HepG2 (cell line): Measurements from ENCODE around the gene FKBP5. TPM values are rescaled to one million over a fixed set of nuclear protein-coding genes. Genes with fewer than 3 reads are reported as not detected.

Source experiments
- ATAC-seq: fragments of 200-7000 bp; cut with Tn5 transposase; 3 replicates; pipeline ENCODE4 v1.9.1; 2020; ENCODE audit warnings: mild to moderate bottlenecking, moderate library complexity
- BruUV-seq: library from RNA; stranded (reverse); fragments of 400-500 nt; replicated peaks from 2 replicates; lab custom pipeline; 2021; lab: Mats Ljungman, UMichigan
- CTCF ChIA-PET: fragments of 300-600 bp; formaldehyde crosslinking; extraction: SDS; loops from one replicate; lab custom pipeline; 2021; ENCODE audit warnings: low total read pairs, inconsistent platforms, low intra/inter-chr PET ratio; lab: Yijun Ruan, JAX
- POLR2A ChIA-PET: fragments of 350-600 bp; sonication (Branson Sonifier 250); formaldehyde crosslinking; loops from one replicate; lab custom pipeline; 2020; ENCODE audit warnings: antibody characterized with exemption, inconsistent platforms; lab: Yijun Ruan, JAX
- DNase-seq: peaks from one replicate; pipeline ENCODE4 v3.0.0-alpha.2; 2015; ENCODE audit warnings: low spot score
- FAIRE-seq: peaks from 3 replicates; lab custom pipeline; 2011; peaks lifted over from hg19 to GRCh38; lab: Jason Lieb, UNC
- H2AFZ ChIP-seq: one replicate; pipeline ENCODE4 v1.6.1; 2011; ENCODE audit warnings: low read length, inconsistent platforms
- H3K27ac ChIP-seq: fragments of 300-600 bp; 3 replicates; pipeline ENCODE4 v1.8.0; 2011; ENCODE audit warnings: mixed run types, mild to moderate bottlenecking, mixed read lengths, low read length, inconsistent platforms; ENCODE audit not compliant: insufficient read depth; ENCODE audit errors: extremely low read length
- H3K27me3 ChIP-seq, 2 experiments: fragments of 200-600 bp in 1 of 2; 2 replicates in 1 of 2; 3 replicates in 1 of 2; pipeline versions ENCODE4 v1.6.0 to v1.8.0; 2011; ENCODE audit warnings: low read length in 2 of 2, mild to moderate bottlenecking in 2 of 2, moderate library complexity in 2 of 2, inconsistent platforms in 1 of 2; ENCODE audit not compliant: insufficient read depth in 2 of 2, control insufficient read depth in 1 of 2
- H3K36me3 ChIP-seq, 2 experiments: fragments of 200-600 bp in 1 of 2; replicated peaks in 1 of 2; 2 replicates in 1 of 2; 3 replicates in 1 of 2; pipeline versions ENCODE4 v1.5.1 to v1.8.0; 2011; ENCODE audit warnings: low read length in 2 of 2, inconsistent platforms in 1 of 2; ENCODE audit not compliant: insufficient read depth in 2 of 2, control insufficient read depth in 1 of 2
- H3K4me1 ChIP-seq: 2 replicates; pipeline ENCODE4 v1.5.1; 2012; ENCODE audit warnings: low read length, inconsistent platforms; ENCODE audit not compliant: insufficient read depth
- H3K4me2 ChIP-seq: 2 replicates; pipeline ENCODE4 v1.6.0; 2011; ENCODE audit warnings: low read depth, low read length, inconsistent platforms
- H3K4me3 ChIP-seq, 3 experiments: fragments of 200-600 bp in 1 of 3; sonication (generic), shearing (Covaris generic) in 1 of 3; replicated peaks in 1 of 3; 2 replicates each; pipeline ENCODE4 v1.5.1; 2011 to 2016; ENCODE audit warnings: low read length in 3 of 3, inconsistent platforms in 2 of 3, low read depth in 2 of 3, mild to moderate bottlenecking in 2 of 3, control low read depth in 1 of 3, mixed read lengths in 1 of 3; ENCODE audit not compliant: insufficient read depth in 1 of 3
- H3K79me2 ChIP-seq: one replicate; pipeline ENCODE4 v1.6.1; 2011; ENCODE audit warnings: low read length, inconsistent platforms; ENCODE audit not compliant: insufficient read depth
- H3K9ac ChIP-seq: 2 replicates; pipeline ENCODE4 v1.6.0; 2011; ENCODE audit warnings: mild to moderate bottlenecking, low read depth, low read length, inconsistent platforms; ENCODE audit not compliant: insufficient read depth
- H3K9me3 ChIP-seq: 2 replicates; pipeline ENCODE4 v1.5.1; 2012; ENCODE audit warnings: mild to moderate bottlenecking, low read length
- H4K20me1 ChIP-seq: 2 replicates; pipeline ENCODE4 v1.6.0; 2011; ENCODE audit warnings: inconsistent platforms, mild to moderate bottlenecking, low read length, moderate library complexity; ENCODE audit not compliant: insufficient read depth
- HES4 ChIP-seq: sonication (generic); formaldehyde crosslinking; IDR thresholded peaks from 2 replicates; pipeline ENCODE4 v1.9.0; 2021; ENCODE audit warnings: mild to moderate bottlenecking, missing genetic modification reagents, borderline replicate concordance
- HNRNPUL1 ChIP-seq: fragments of 200-400 bp; formaldehyde crosslinking; IDR thresholded peaks from 2 replicates; pipeline ENCODE4 v1.6.1; 2017; ENCODE audit warnings: low read depth, mild to moderate bottlenecking, low read length, moderate library complexity
- KLF13 ChIP-seq: sonication (generic); formaldehyde crosslinking; IDR thresholded peaks from 2 replicates; pipeline ENCODE4 v1.4.0; 2020; ENCODE audit warnings: mild to moderate bottlenecking, missing genetic modification reagents
- KLF9 ChIP-seq: IDR thresholded peaks from 2 replicates; pipeline ENCODE4 v1.6.1; 2016; ENCODE audit warnings: low read depth
- NFE2L2 ChIP-seq: fragments of 150-350 bp; IDR thresholded peaks from 2 replicates; pipeline ENCODE4 v1.6.1; 2014; ENCODE audit warnings: low read length
- RCOR2 ChIP-seq: IDR thresholded peaks from 2 replicates; pipeline ENCODE4 v1.6.1; 2016; ENCODE audit warnings: missing biosample characterization, missing genetic modification reagents
- SIN3B ChIP-seq: fragments of 150-350 bp; IDR thresholded peaks from 2 replicates; pipeline ENCODE4 v1.6.1; 2014; ENCODE audit warnings: low read length
- SMAD3 ChIP-seq: sonication (generic); formaldehyde crosslinking; IDR thresholded peaks from 2 replicates; pipeline ENCODE4 v1.4.0; 2020; ENCODE audit warnings: missing genetic modification reagents
- SRSF4 ChIP-seq: fragments of 200-400 bp; formaldehyde crosslinking; IDR thresholded peaks from one replicate; pipeline ENCODE4 v1.6.1; 2018; ENCODE audit warnings: mild to moderate bottlenecking, low read depth, low read length, moderate library complexity; ENCODE audit not compliant: poor library complexity, severe bottlenecking
- THYN1 ChIP-seq: sonication (generic); formaldehyde crosslinking; IDR thresholded peaks from 2 replicates; pipeline ENCODE4 v1.8.1; 2023; ENCODE audit warnings: low read depth, mild to moderate bottlenecking, moderate library complexity, missing genetic modification reagents, borderline replicate concordance
- ZBTB7B ChIP-seq: sonication (generic); formaldehyde crosslinking; IDR thresholded peaks from 2 replicates; pipeline ENCODE4 v1.4.0; 2020; ENCODE audit warnings: missing genetic modification reagents
- ZEB1 ChIP-seq: IDR thresholded peaks from 2 replicates; pipeline ENCODE4 v1.6.1; 2012; ENCODE audit warnings: mild to moderate bottlenecking, low read depth, inconsistent platforms; ENCODE audit not compliant: insufficient replicate concordance
- ZMYM3 ChIP-seq: sonication (generic); formaldehyde crosslinking; IDR thresholded peaks from 2 replicates; pipeline ENCODE4 v1.5.1; 2020; ENCODE audit warnings: mild to moderate bottlenecking, missing genetic modification reagents
- ZNF484 ChIP-seq: sonication (generic); formaldehyde crosslinking; IDR thresholded peaks from 2 replicates; pipeline ENCODE4 v1.5.1; 2020; ENCODE audit warnings: mild to moderate bottlenecking, low read depth, missing genetic modification reagents, borderline replicate concordance
- ZNF546 ChIP-seq: sonication (generic); formaldehyde crosslinking; conservative IDR thresholded peaks from 2 replicates; pipeline ENCODE4 v1.8.1; 2023; ENCODE audit warnings: mild to moderate bottlenecking, missing genetic modification reagents
- ZNF660 ChIP-seq: sonication (generic); formaldehyde crosslinking; IDR thresholded peaks from 2 replicates; pipeline ENCODE4 v1.5.1; 2020; ENCODE audit warnings: mild to moderate bottlenecking, low read depth, missing genetic modification reagents, borderline replicate concordance
- ZNF768 ChIP-seq: sonication (generic); formaldehyde crosslinking; IDR thresholded peaks from 2 replicates; pipeline ENCODE4 v1.4.0; 2020; ENCODE audit warnings: missing genetic modification reagents
- ZNF770 ChIP-seq: sonication (generic); formaldehyde crosslinking; IDR thresholded peaks from 2 replicates; pipeline ENCODE4 v1.5.0; 2020; ENCODE audit warnings: mild to moderate bottlenecking, missing genetic modification reagents
- WGBS: methylation state at CpG from one replicate; pipeline ENCODE4 v1.1.6; 2017; ENCODE audit warnings: low lambda C conversion rate; 5-methylcytosine and 5-hydroxymethylcytosine counted together
- in situ Hi-C: cut with HindIII; loops from 2 replicates; pipeline ENCODE4 v1.10.0; 2017; ENCODE audit warnings: low pct_unique_long_range_greater_than_20kb; ENCODE audit not compliant: extremely low pct_ligation_motif_present
- intact Hi-C: fragments of 100-400 bp; cut with micrococcal nuclease; formaldehyde crosslinking; loops from one replicate; pipeline ENCODE4 v1.10.0; 2022; ENCODE audit not compliant: unreplicated experiment
- polyA plus RNA-seq, 8 experiments: library from polyadenylated mRNA; depleted of rRNA in 3 of 8; stranded (reverse) in 7 of 8; unstranded in 1 of 8; fragments of >200 nt; fragmentation: Illumina TruSeq in 4 of 8; extraction: Trizol in 4 of 8; gene quantifications; 2 replicates each; pipeline versions ENCODE4 v1.2.1 to v1.2.3, GENCODE V29; 2011 to 2016; ENCODE audit warnings: low read depth in 4 of 8, missing spikeins in 1 of 8, mixed read lengths in 1 of 8; ENCODE audit not compliant: insufficient read depth in 1 of 8
- total RNA-seq, 5 experiments: library from RNA; depleted of rRNA; stranded (reverse); fragments of >200 nt; fragmentation: Illumina TruSeq; extraction: Trizol; gene quantifications; 2 replicates each; pipeline ENCODE4 v1.2.3, GENCODE V29; 2016; ENCODE audit warnings: low read depth in 1 of 5

FKBP5 gene
- total and polyA plus RNA-seq, 2 of the 13 experiments (the other 11 are each of a cell fraction or from before 2014, with no cell fraction given) = 8.0 to 17.4 TPM

- no peak for TF ChIP-seq ZNF770 (CRISPR knock-in tag)
- TF ChIP-seq, all 625 proteins: peak for 40
Measured at GRCh38 chr6:35731414-35731735, 42.7 kb upstream of the FKBP5 start (continued).

- H4K20me1 ChIP-seq = no peaks in the 10 kb centered on the region
- FAIRE-seq = no peak
- no peak overlapping the region for H3K27ac ChIP-seq
- H3K36me3 ChIP-seq = no peaks in the 10 kb centered on the region
- no peak overlapping the region for H2AFZ ChIP-seq
- no peak overlapping the region for H3K9ac ChIP-seq
- WGBS = 4% methylated on average over 15 of the region's 15 CpGs
- no peaks in the 10 kb centered on the region for H3K79me2 ChIP-seq
- ChIA-PET POLR2A (interaction anchor here (1.8 kb wide), 1 partner anchor 128 kb away, joined by 19 read pairs; no protein-coding TSS in a partner anchor), CTCF (no interaction called here)
- H3K9me3 ChIP-seq = no peaks in the 10 kb centered on the region
- in situ Hi-C loops (loop anchor here (10.0 kb wide), 1 partner anchor 416 kb away; no protein-coding TSS in a partner anchor), intact Hi-C loops (loop anchor here (10.0 kb wide), 1 partner anchor 436 kb away; the partner anchor contains the start of gene DEF6)
- no peaks in the 10 kb centered on the region; a peak in 1 of 5 replicates for H3K27me3 ChIP-seq
- TF ChIP-seq KLF13 (CRISPR knock-in tag) (0 out of 2 replicates have a peak, but pooled peaks have one; percentile 4), THYN1 (no peak), SMAD3 (no peak), ZEB1 (no peak), ZNF660 (CRISPR knock-in tag) (no peak), SRSF4 (no peak), HNRNPUL1 (no peak), KLF9 (CRISPR knock-in tag) (no peak), HES4 (CRISPR knock-in tag) (no peak), ZBTB7B (no peak), ZNF546 (CRISPR knock-in tag) (no peak), ZNF484 (CRISPR knock-in tag) (no peak), SIN3B (no peak), ZNF768 (CRISPR knock-in tag) (peak; percentile 82; the same call in 1 of the 2 replicates), RCOR2 (CRISPR knock-in tag) (0 out of 2 replicates have a peak, but pooled peaks have one; percentile 53), NFE2L2 (no peak), ZMYM3 (CRISPR knock-in tag) (0 out of 2 replicates have a peak, but pooled peaks have one; percentile 40)
- DNase-seq = no peak
- peak overlapping the region in 2 of 3 experiments; percentile 63 to 88; a peak in 4 of 6 replicates for H3K4me3 ChIP-seq
- H3K4me1 ChIP-seq = peaks cover 67% of the 10 kb centered on the region
- peak overlapping the region; percentile 100 for H3K4me2 ChIP-seq
- no TSS peak for BruUV-seq
- peak; percentile 0; the same call in 2 of the 3 replicates for ATAC-seq
Measured at GRCh38 chr6:35730745-35731413, 42.2 kb upstream of the FKBP5 start.
